Central memory CD8-positive, alpha-beta T cell (primary cell): ENCODE measurements around the gene CENPA.

Source experiments
- ATAC-seq: fragments of 150-1000 bp; cut with Tn5 transposase; replicated peaks from 2 replicates; pipeline ENCODE4 v1.10.0; 2022; ENCODE audit warnings: mild to moderate bottlenecking, moderate FRiP score, moderate number of reproducible peaks; ENCODE audit not compliant: poor library complexity, severe bottlenecking; ENCODE audit errors: extremely low read depth
- DNase-seq, 2 donors: peaks; one replicate each; pipeline ENCODE4 v3.0.0; 2021; ENCODE audit warnings: low spot score in 2 of 2
- H3K27ac Mint-ChIP-seq: one replicate; pipeline ENCODE4 v1.8.0; 2022; ENCODE audit warnings: low read depth, mild to moderate bottlenecking, moderate library complexity, mixed read lengths
- H3K27me3 Mint-ChIP-seq: one replicate; pipeline ENCODE4 v1.8.0; 2022; ENCODE audit warnings: mixed read lengths
- H3K36me3 Mint-ChIP-seq: one replicate; pipeline ENCODE4 v1.8.0; 2022; ENCODE audit warnings: mild to moderate bottlenecking, moderate library complexity, mixed read lengths; ENCODE audit not compliant: insufficient read depth
- H3K4me1 Mint-ChIP-seq: one replicate; pipeline ENCODE4 v1.8.0; 2022; ENCODE audit warnings: mixed read lengths
- H3K4me3 Mint-ChIP-seq: one replicate; pipeline ENCODE4 v1.8.0; 2022; ENCODE audit warnings: mild to moderate bottlenecking, moderate library complexity, mixed read lengths
- H3K9me3 Mint-ChIP-seq: one replicate; pipeline ENCODE4 v1.8.0; 2022; ENCODE audit warnings: mixed read lengths

CENPA gene

GRCh38 chr2:26843041-26843440, 57.2 kb downstream of the CENPA start:
- H3K27me3 Mint-ChIP-seq = peaks cover 81% of the 10 kb centered on the region
- no peak for ATAC-seq
- peaks cover 2% of the 10 kb centered on the region for H3K36me3 Mint-ChIP-seq

More at GRCh38 chr2:26843041-26843440, 57.2 kb downstream of the CENPA start:
- Mint-ChIP-seq H3K9me3 (no peaks in the 10 kb centered on the region), H3K27ac (no peak overlapping the region), H3K4me3 (no peak overlapping the region), H3K4me1 (peaks cover 13% of the 10 kb centered on the region)
- no peak for DNase-seq
